Posterior cingulate gyrus (tissue), 11 donors: ENCODE measurements around the gene KDM1B.
"Not testable (repeated sequence)": the region's sequence is repeated elsewhere in the genome, so short reads cannot be mapped to it uniquely, and the experiment has no call there.

Experiments used
- DNase-seq, 10 donors: peaks; one replicate each; pipeline versions ENCODE4 v3.0.0 to v3.0.0-alpha.2; 2020 to 2021; ENCODE audit warnings: mixed read lengths in 3 of 10
- intact Hi-C: fragments of 100-400 bp; cut with DNase I; formaldehyde crosslinking; loops from one replicate; pipeline ENCODE4 v1.15.1; 2023

Gene KDM1B

GRCh38 chr6:18185624-18186023 lies 30.4 kb downstream of the KDM1B start:
- intact Hi-C loops, result no loop called here
- DNase-seq, result no peak

- no peak for DNase-seq
- intact Hi-C loops, result no loop called here
These were observed 30.8 kb downstream of the KDM1B start for GRCh38 chr6:18186033-18186432.

GRCh38 chr6:18186540-18187250 lies 31.5 kb downstream of the KDM1B start:
- no peak for DNase-seq
- intact Hi-C loops, result no loop called here

GRCh38 chr6:18187701-18188100 lies 32.5 kb downstream of the KDM1B start:
- no peak for DNase-seq
- intact Hi-C loops, result no loop called here

- no peak for DNase-seq
These were observed 34.0 kb downstream of the KDM1B start for GRCh38 chr6:18189196-18189595.

GRCh38 chr6:18192026-18192425 lies 36.8 kb downstream of the KDM1B start:
- intact Hi-C loops, result no loop called here
- DNase-seq, result no peak

More at GRCh38 chr6:18189196-18189595, 34.0 kb downstream of the KDM1B start:
- intact Hi-C loops, result no loop called here

- intact Hi-C loops, result no loop called here
These were observed 48.6 kb downstream of the KDM1B start for GRCh38 chr6:18203786-18204185.

GRCh38 chr6:18204691-18205090 lies 49.5 kb downstream of the KDM1B start:
- intact Hi-C loops, result no loop called here
- DNase-seq, result no peak

More at GRCh38 chr6:18203786-18204185, 48.6 kb downstream of the KDM1B start:
- no peak for DNase-seq

GRCh38 chr6:18206591-18206990 lies 51.4 kb downstream of the KDM1B start:
- intact Hi-C loops, result no loop called here
- DNase-seq, result no peak

GRCh38 chr6:18207438-18207837 lies 52.2 kb downstream of the KDM1B start:
- DNase-seq, result peak in 3 of 10 donors; percentile 19 to 76 (median 26)
- intact Hi-C loops, result no loop called here

- intact Hi-C loops, result no loop called here
- DNase-seq, result no peak
These were observed 52.7 kb downstream of the KDM1B start for GRCh38 chr6:18207949-18208348.

GRCh38 chr6:18208778-18209177 lies 53.6 kb downstream of the KDM1B start:
- DNase-seq, intact Hi-C loops: not testable (repeated sequence)

GRCh38 chr6:18209539-18210197 lies 54.4 kb downstream of the KDM1B start:
- intact Hi-C loops, result no loop called here
- no peak for DNase-seq

- DNase-seq, result no peak
- intact Hi-C loops, result no loop called here
These were observed 55.5 kb downstream of the KDM1B start for GRCh38 chr6:18210707-18211106.

GRCh38 chr6:18211338-18211737 lies 56.1 kb downstream of the KDM1B start:
- DNase-seq, result no peak
- intact Hi-C loops, result no loop called here

- no peak for DNase-seq
- intact Hi-C loops, result no loop called here
These were observed 57.0 kb downstream of the KDM1B start for GRCh38 chr6:18212231-18212630.

GRCh38 chr6:18213439-18213838 lies 58.2 kb downstream of the KDM1B start:
- intact Hi-C loops, result no loop called here
- no peak for DNase-seq

GRCh38 chr6:18214003-18214402 lies 58.8 kb downstream of the KDM1B start:
- no peak for DNase-seq
- intact Hi-C loops, result no loop called here

GRCh38 chr6:18215436-18215835 lies 60.2 kb downstream of the KDM1B start:
- intact Hi-C loops, result no loop called here
- no peak for DNase-seq

- DNase-seq, result no peak
- intact Hi-C loops, result no loop called here
These were observed 61.2 kb downstream of the KDM1B start for GRCh38 chr6:18216411-18216810.

GRCh38 chr6:18218233-18218632 lies 63.0 kb downstream of the KDM1B start:
- DNase-seq, result no peak
- intact Hi-C loops, result no loop called here

- DNase-seq, result no peak
These were observed 64.4 kb downstream of the KDM1B start for GRCh38 chr6:18219591-18219990.

More at GRCh38 chr6:18219591-18219990, 64.4 kb downstream of the KDM1B start:
- intact Hi-C loops, result no loop called here
